GM10248 (cell line): Measurements from ENCODE around the gene HP1BP3.
"Not testable (repeated sequence)": the region's sequence is repeated elsewhere in the genome, so short reads cannot be mapped to it uniquely, and the experiment has no call there.

Experiments
- CTCF ChIA-PET: fragments of 300-600 bp; sonication (Branson Sonifier 250); formaldehyde crosslinking; extraction: SDS; loops from one replicate; lab custom pipeline; 2021; ENCODE audit warnings: antibody characterized with exemption; lab: Yijun Ruan, JAX
- POLR2A ChIA-PET: fragments of 350-650 bp; sonication (Branson Sonifier 250); formaldehyde crosslinking; extraction: SDS; loops from one replicate; lab custom pipeline; 2020; ENCODE audit warnings: antibody characterized with exemption; lab: Yijun Ruan, JAX
- DNase-seq: peaks from one replicate; pipeline ENCODE4 v3.0.0; 2012; ENCODE audit errors: extremely low spot score
- TF ChIP-seq, protein P1 (sequence below): IDR thresholded peaks from 2 replicates; pipeline ENCODE4 v1.5.1; 2012; ENCODE audit warnings: mild to moderate bottlenecking, low read depth; ENCODE audit errors: extremely low read depth, missing control alignments, control extremely low read depth

HP1BP3 gene

DNA sequence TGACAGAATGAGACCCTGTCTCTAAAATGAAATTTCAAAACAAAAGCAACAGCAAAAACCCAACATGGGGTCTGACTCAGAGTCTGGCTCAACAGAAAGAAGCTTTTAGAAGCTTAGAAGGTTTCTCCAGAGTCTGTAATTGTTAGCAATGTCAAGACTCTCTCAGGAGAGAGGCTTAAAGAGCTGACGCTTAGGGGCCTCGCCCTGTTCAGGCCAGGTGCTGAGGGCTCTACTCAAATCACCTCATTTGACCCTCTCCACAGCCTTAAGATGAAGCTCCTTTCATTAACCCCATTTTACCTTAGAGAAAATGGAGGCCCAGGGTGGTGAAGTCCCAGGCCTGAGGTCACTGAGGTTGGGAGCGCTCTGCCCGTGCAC is 64.0 kb downstream of the HP1BP3 start:
- ChIA-PET POLR2A (no interaction called here), CTCF (interaction anchor here (1.3 to 3.5 kb wide), 2 partner anchors 8 to 26 kb away, joined by 4 to 10 read pairs; no protein-coding TSS in a partner anchor)
- DNase-seq = no peak
- TF ChIP-seq, protein P1, sequence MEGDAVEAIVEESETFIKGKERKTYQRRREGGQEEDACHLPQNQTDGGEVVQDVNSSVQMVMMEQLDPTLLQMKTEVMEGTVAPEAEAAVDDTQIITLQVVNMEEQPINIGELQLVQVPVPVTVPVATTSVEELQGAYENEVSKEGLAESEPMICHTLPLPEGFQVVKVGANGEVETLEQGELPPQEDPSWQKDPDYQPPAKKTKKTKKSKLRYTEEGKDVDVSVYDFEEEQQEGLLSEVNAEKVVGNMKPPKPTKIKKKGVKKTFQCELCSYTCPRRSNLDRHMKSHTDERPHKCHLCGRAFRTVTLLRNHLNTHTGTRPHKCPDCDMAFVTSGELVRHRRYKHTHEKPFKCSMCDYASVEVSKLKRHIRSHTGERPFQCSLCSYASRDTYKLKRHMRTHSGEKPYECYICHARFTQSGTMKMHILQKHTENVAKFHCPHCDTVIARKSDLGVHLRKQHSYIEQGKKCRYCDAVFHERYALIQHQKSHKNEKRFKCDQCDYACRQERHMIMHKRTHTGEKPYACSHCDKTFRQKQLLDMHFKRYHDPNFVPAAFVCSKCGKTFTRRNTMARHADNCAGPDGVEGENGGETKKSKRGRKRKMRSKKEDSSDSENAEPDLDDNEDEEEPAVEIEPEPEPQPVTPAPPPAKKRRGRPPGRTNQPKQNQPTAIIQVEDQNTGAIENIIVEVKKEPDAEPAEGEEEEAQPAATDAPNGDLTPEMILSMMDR = no peak

DNA sequence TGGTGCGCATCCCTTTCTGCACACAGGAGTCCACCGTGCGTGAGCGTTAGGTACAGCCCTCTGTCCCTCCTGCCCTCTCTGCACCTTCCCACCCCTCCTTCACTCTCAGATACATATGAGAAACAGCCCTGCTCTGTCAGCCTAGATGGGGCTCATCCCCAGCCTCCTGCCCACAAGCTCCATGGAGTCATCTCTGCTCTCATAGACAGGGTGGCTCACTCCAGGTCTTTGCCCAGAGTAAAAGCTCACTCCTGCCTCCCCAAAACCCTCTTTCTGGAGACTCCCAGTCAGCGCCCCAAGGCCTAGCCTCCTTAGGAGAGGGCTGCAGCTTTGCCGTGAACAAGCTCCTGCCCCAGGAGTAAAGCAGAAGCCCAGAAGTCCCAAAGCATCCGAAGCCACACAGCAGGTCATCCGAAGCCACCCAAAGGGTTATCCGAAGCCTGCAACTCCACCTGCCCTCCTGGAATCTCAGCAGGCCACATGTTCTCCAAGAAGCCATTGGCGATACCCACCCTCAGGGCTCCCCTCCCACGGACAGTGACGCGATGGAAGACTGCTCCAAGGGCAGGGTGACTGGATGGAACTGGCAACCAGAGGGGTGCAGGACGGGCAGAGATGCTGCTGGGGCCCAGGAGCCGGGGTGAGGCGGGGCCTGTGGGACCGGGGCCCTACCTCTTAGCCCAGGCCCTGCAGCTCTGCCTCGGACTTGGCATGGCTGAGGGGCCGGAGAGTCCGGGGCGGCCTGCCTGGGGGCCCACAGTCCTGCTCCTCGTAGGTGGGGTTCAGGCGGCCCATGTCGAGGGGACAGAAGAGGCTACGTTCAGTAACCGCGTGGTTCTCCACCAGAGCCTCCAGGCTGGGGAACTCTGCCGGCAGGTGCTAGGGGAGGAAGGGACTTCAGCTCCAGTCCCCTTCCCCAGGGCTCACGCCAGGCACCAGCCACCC is 65.7 kb downstream of the HP1BP3 start:
- CTCF ChIA-PET = interaction anchor here (1.3 to 3.5 kb wide), 2 partner anchors 10 to 24 kb away, joined by 4 to 10 read pairs; no protein-coding TSS in a partner anchor
- DNase-seq = no peak
- TF ChIP-seq, protein P1 = no peak
- POLR2A ChIA-PET = no interaction called here

DNA sequence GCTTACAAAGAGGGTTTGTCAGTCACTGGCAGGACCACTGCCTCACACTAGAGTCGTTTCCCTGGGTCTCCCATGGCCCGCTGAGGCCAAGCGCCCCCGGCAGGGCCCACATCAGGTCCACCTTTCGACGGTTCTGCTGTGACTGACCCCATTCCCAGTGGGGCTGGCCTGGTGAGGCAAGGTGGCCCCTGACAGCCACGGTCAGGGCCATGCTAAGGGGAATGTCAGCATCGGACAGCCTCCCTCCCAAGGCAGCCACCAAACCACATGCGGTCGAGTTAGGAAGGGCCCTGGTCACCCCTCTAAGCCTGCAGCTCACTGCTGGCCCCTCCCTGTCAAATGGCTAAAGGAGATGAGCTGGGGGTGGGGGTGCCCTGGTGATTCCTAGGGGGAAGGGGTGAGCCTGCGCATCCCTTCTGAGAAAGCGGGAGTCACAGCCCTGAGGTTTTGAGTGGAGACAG is 66.4 kb downstream of the HP1BP3 start:
- TF ChIP-seq, protein P1 = no peak
- ChIA-PET POLR2A (no interaction called here), CTCF (interaction anchor here (3.5 kb wide), 1 partner anchor 24 kb away, joined by 10 read pairs; no protein-coding TSS in a partner anchor)
- no peak for DNase-seq

DNA sequence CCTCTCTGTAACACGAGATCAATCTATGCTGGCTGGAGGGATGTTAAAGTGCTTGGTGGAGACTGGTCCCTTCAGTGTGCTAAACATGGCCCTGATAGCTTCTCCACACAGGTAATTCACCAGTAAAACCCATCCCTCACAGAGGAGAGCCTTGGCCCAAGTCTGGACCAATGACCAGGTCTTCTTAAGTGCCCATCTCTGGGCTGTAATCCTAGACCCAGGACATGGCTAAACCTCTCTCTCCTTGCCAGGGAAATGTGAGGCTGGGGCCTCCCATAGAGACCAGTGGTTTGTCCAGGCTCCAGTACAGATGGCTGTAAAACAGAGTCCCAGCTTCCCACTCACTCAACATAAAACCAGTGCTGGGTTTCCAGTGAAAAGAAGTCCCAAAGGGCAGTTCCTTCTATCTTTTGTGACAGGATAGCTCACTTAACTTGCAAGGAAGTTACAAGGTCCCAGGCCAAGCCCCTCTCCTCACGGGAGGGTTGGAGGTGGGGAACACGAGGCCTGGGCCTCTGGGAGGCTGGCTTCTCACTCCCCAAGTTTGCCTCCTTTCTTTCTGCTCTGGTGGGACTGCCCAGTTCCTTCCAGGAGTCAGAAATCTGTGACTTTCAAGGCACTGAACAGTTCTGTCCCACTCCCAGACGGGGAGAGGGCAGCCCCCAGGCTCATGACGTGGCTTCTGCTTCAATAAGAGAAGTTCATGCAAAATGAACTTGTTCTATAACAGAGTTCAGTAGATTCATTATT is 67.1 kb downstream of the HP1BP3 start:
- CTCF ChIA-PET = interaction anchor here (0.9 to 6.1 kb wide), 2 partner anchors 22 to 24 kb away, joined by 3 to 41 read pairs; no protein-coding TSS in a partner anchor

DNA sequence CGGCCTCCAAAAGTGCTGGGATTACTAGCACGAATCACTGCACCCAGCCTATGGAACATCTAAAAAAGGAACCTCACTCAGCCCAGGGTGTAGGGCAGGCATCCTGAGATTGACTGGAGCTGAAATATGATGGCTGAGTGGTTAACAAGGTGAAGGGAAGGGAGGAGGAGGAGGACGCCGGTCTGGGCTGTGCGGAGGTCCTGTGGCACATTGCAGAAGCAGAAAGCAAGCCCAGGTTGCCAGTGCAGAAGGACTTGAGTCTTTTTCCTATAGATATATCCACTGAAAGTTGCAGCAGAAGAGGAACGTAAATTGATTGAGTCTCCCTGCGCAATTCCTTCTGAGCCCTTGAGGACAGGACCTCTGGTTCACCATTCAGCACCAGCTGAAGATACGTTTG is 67.8 kb downstream of the HP1BP3 start:
- TF ChIP-seq, protein P1 = no peak
- no peak for DNase-seq
- ChIA-PET CTCF (interaction anchor here (0.9 to 6.1 kb wide), 4 partner anchors 21 to 475 kb away, joined by 3 to 41 read pairs (median 3); no protein-coding TSS in a partner anchor), POLR2A (no interaction called here)

More for the DNA sequence above, 67.1 kb downstream of the HP1BP3 start:
- TF ChIP-seq, protein P1 = no peak
- POLR2A ChIA-PET = interaction anchor here (0.6 to 0.8 kb wide), 2 partner anchors 461 to 1428 kb away, joined by 3 to 5 read pairs; no protein-coding TSS in a partner anchor
- no peak for DNase-seq

DNA sequence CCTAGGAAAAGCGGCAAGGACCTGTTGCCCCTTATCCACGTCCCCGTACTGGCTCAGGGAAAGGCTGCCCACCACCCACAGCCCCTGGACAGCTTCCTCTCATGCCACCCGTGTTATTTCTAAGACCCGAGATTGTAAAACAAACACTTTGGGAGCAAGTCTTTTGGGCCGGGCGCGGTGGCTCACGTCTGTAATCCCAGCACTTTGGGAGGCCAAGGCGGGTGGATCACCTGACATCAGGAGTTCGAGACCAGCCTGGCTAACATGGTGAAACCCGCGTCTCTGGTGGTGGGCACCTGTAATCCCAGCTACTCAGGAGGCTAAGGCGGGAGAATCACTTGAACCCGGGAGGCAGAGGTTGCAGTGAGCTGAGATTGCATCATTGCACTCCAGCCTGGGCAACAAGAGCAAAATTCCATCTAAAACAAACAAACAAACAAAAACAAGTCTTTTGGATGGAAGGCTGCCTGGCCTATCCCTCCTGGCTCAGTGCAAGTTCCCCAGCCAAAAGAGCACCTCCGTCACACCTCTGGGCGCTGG is 68.7 kb downstream of the HP1BP3 start:
- POLR2A ChIA-PET, DNase-seq: not testable (repeated sequence)
- CTCF ChIA-PET = interaction anchor here (1.1 to 6.1 kb wide), 5 partner anchors 9 to 476 kb away, joined by 3 to 41 read pairs (median 3); no protein-coding TSS in a partner anchor
